IMR-90 (cell line): Measurements from ENCODE around the gene AKT1S1. TPM values are rescaled to one million over a fixed set of nuclear protein-coding genes. Genes with fewer than 3 reads are reported as not detected.

Experiments used
- ATAC-seq: fragments of 200-7000 bp; cut with Tn5 transposase; 2 replicates; pipeline ENCODE4 v1.9.1; 2020; ENCODE audit warnings: low read depth, mild to moderate bottlenecking, moderate library complexity
- BruUV-seq: library from RNA; stranded (reverse); fragments of 400-500 nt; replicated peaks from 2 replicates; lab custom pipeline; 2021; lab: Mats Ljungman, UMichigan
- CTCF ChIA-PET: fragments of 300-600 bp; formaldehyde crosslinking; extraction: SDS; loops from one replicate; lab custom pipeline; 2021; ENCODE audit warnings: antibody characterized with exemption; lab: Yijun Ruan, JAX
- POLR2A ChIA-PET: fragments of 300-600 bp; sonication (Branson Sonifier 250); formaldehyde crosslinking; loops from one replicate; lab custom pipeline; 2022; ENCODE audit warnings: antibody characterized with exemption; ENCODE audit not compliant: unreplicated experiment; lab: Charles Lee
- DNase-seq: peaks from one replicate; pipeline ENCODE4 v3.0.0; 2013
- H2AFZ ChIP-seq: replicated peaks from 2 replicates; pipeline ENCODE3; 2013; ENCODE audit warnings: low read length, mild to moderate bottlenecking; ENCODE audit not compliant: poor library complexity
- H2AK5ac ChIP-seq: 2 replicates; pipeline ENCODE4 v1.6.1; 2013; ENCODE audit warnings: low read depth, low read length, inconsistent platforms
- H2AK9ac ChIP-seq: replicated peaks from 2 replicates; pipeline ENCODE3; 2013; ENCODE audit warnings: mild to moderate bottlenecking, low read depth, low read length, moderate library complexity; ENCODE audit not compliant: poor library complexity
- H2BK120ac ChIP-seq: 2 replicates; pipeline ENCODE4 v1.6.1; 2013; ENCODE audit warnings: low read depth, low read length, inconsistent platforms
- H2BK15ac ChIP-seq: 3 replicates; pipeline ENCODE4 v1.6.1; 2013; ENCODE audit warnings: low read depth, low read length, inconsistent platforms
- H2BK20ac ChIP-seq: 2 replicates; pipeline ENCODE4 v1.6.1; 2013; ENCODE audit warnings: low read depth, mild to moderate bottlenecking, inconsistent platforms, low read length, moderate library complexity
- H2BK5ac ChIP-seq: 2 replicates; pipeline ENCODE4 v1.6.1; 2013; ENCODE audit warnings: mild to moderate bottlenecking, low read depth, low read length, inconsistent platforms; ENCODE audit not compliant: poor library complexity, severe bottlenecking
- H3K14ac ChIP-seq: replicated peaks from 2 replicates; pipeline ENCODE4 v1.6.1; 2013; ENCODE audit warnings: low read depth, low read length, inconsistent platforms
- H3K18ac ChIP-seq: 2 replicates; pipeline ENCODE4 v1.6.1; 2013; ENCODE audit warnings: low read depth, low read length, control low read depth
- H3K23ac ChIP-seq: 2 replicates; pipeline ENCODE4 v1.6.1; 2013; ENCODE audit warnings: low read depth, low read length, inconsistent platforms
- H3K27ac ChIP-seq: 2 replicates; pipeline ENCODE4 v1.5.1; 2013; ENCODE audit warnings: mild to moderate bottlenecking, control low read depth, low read length; ENCODE audit not compliant: insufficient read depth
- H3K27me3 ChIP-seq: 2 replicates; pipeline ENCODE4 v1.6.1; 2013; ENCODE audit warnings: low read length; ENCODE audit not compliant: control insufficient read depth, insufficient read depth
- H3K36me3 ChIP-seq: 2 replicates; pipeline ENCODE4 v1.6.1; 2013; ENCODE audit warnings: low read length, mixed read lengths; ENCODE audit not compliant: control insufficient read depth, insufficient read depth
- H3K4ac ChIP-seq: 2 replicates; pipeline ENCODE4 v1.6.1; 2013; ENCODE audit warnings: low read depth, low read length, inconsistent platforms
- H3K4me1 ChIP-seq: 2 replicates; pipeline ENCODE4 v1.6.1; 2013; ENCODE audit warnings: low read length, mixed read lengths; ENCODE audit not compliant: control insufficient read depth, insufficient read depth
- H3K4me2 ChIP-seq: 2 replicates; pipeline ENCODE4 v1.6.1; 2013; ENCODE audit warnings: low read depth, mild to moderate bottlenecking, control low read depth, low read length, moderate library complexity
- H3K4me3 ChIP-seq: 2 replicates; pipeline ENCODE4 v1.5.1; 2013; ENCODE audit warnings: low read depth, mild to moderate bottlenecking, control low read depth, low read length, moderate library complexity; ENCODE audit not compliant: insufficient read depth
- H3K56ac ChIP-seq: 2 replicates; pipeline ENCODE4 v1.6.1; 2013; ENCODE audit warnings: low read length, inconsistent platforms; ENCODE audit not compliant: insufficient read depth; ENCODE audit errors: extremely low read depth
- H3K79me1 ChIP-seq, 2 experiments: 2 replicates each; pipeline ENCODE4 v1.6.1; 2013; ENCODE audit warnings: low read length in 2 of 2, inconsistent platforms in 1 of 2, low read depth in 1 of 2
- H3K9ac ChIP-seq: 2 replicates; pipeline ENCODE4 v1.6.1; 2013; ENCODE audit warnings: low read depth, low read length, control low read depth
- H3K9me1 ChIP-seq: 2 replicates; pipeline ENCODE4 v1.6.1; 2013; ENCODE audit warnings: low read length, inconsistent platforms; ENCODE audit not compliant: insufficient read depth
- H3K9me3 ChIP-seq: 2 replicates; pipeline ENCODE4 v1.6.1; 2013; ENCODE audit warnings: low read length; ENCODE audit not compliant: control insufficient read depth, insufficient read depth
- H4K20me1 ChIP-seq: 2 replicates; pipeline ENCODE4 v1.6.1; 2013; ENCODE audit warnings: low read length, inconsistent platforms; ENCODE audit not compliant: insufficient read depth
- H4K5ac ChIP-seq: 2 replicates; pipeline ENCODE4 v1.6.1; 2013; ENCODE audit warnings: mild to moderate bottlenecking, low read depth, low read length, control low read depth
- H4K8ac ChIP-seq, 2 experiments: 2 replicates each; pipeline ENCODE4 v1.6.1; 2013; ENCODE audit warnings: low read depth in 2 of 2, low read length in 2 of 2, control low read depth in 1 of 2, inconsistent platforms in 1 of 2
- H4K91ac ChIP-seq: 2 replicates; pipeline ENCODE4 v1.6.1; 2013; ENCODE audit warnings: low read depth, low read length, inconsistent platforms; ENCODE audit not compliant: insufficient read depth
- BHLHE40 ChIP-seq: fragments of 150-350 bp; IDR thresholded peaks from 2 replicates; pipeline ENCODE4 v1.6.1; 2016; ENCODE audit warnings: mild to moderate bottlenecking, low read depth, low read length
- CEBPB ChIP-seq: IDR thresholded peaks from 2 replicates; pipeline ENCODE4 v1.6.1; 2012; ENCODE audit warnings: low read depth, low read length, improper control_type of control experiment
- CHD1 ChIP-seq: IDR thresholded peaks from 2 replicates; pipeline ENCODE4 v1.6.1; 2012; ENCODE audit warnings: low read depth, low read length, improper control_type of control experiment
- ELK1 ChIP-seq: fragments of 150-350 bp; IDR thresholded peaks from 2 replicates; pipeline ENCODE4 v1.6.1; 2016; ENCODE audit warnings: low read depth, mild to moderate bottlenecking, low read length, moderate library complexity, borderline replicate concordance
- FOS ChIP-seq: fragments of 150-350 bp; IDR thresholded peaks from 2 replicates; pipeline ENCODE4 v1.6.1; 2016; ENCODE audit warnings: low read depth, low read length
- MAFK ChIP-seq: IDR thresholded peaks from 2 replicates; pipeline ENCODE4 v1.6.1; 2012; ENCODE audit warnings: low read depth, low read length, improper control_type of control experiment
- MAZ ChIP-seq: IDR thresholded peaks from 2 replicates; pipeline ENCODE4 v1.6.1; 2012; ENCODE audit warnings: low read depth, mild to moderate bottlenecking, low read length, improper control_type of control experiment, moderate library complexity, borderline replicate concordance
- MXI1 ChIP-seq: IDR thresholded peaks from 2 replicates; pipeline ENCODE4 v1.6.1; 2012; ENCODE audit warnings: low read depth, mild to moderate bottlenecking, low read length, moderate library complexity, borderline replicate concordance
- POLR2A ChIP-seq: IDR thresholded peaks from 2 replicates; pipeline ENCODE4 v1.6.1; 2012; ENCODE audit warnings: mild to moderate bottlenecking, low read depth, low read length
- RCOR1 ChIP-seq: IDR thresholded peaks from 2 replicates; pipeline ENCODE4 v1.6.1; 2012; ENCODE audit warnings: mild to moderate bottlenecking, low read length, improper control_type of control experiment; ENCODE audit not compliant: insufficient replicate concordance
- SMC3 ChIP-seq: fragments of 150-350 bp; IDR thresholded peaks from 2 replicates; pipeline ENCODE4 v1.6.1; 2016; ENCODE audit warnings: low read depth, mild to moderate bottlenecking, antibody characterized with exemption, low read length, moderate library complexity
- WGBS, 2 experiments: methylation state at CpG; one replicate each; pipeline versions ENCODE4 v1.1.5 to v1.1.7; 2013; ENCODE audit warnings: missing lambda C conversion rate in 2 of 2; ENCODE audit not compliant: insufficient read length in 1 of 2; ENCODE audit errors: extremely low coverage in 2 of 2; 5-methylcytosine and 5-hydroxymethylcytosine counted together
- dilution Hi-C: fragments of 300-500 bp; cut with HindIII; formaldehyde crosslinking; loops from one replicate; pipeline ENCODE4 v1.14.3; 2018; ENCODE audit warnings: low sequenced_read_pairs; ENCODE audit not compliant: unreplicated experiment
- in situ Hi-C: fragments of 300-500 bp; cut with MboI; formaldehyde crosslinking; loops from 3 replicates; pipeline ENCODE4 v1.14.3; 2019; ENCODE audit warnings: low sequenced_read_pairs, inconsistent platforms, mixed read lengths
- intact Hi-C: fragments of 100-400 bp; cut with micrococcal nuclease; formaldehyde crosslinking; loops from 2 replicates; pipeline ENCODE4 v1.10.0; 2022
- polyA plus RNA-seq, 3 experiments: library from polyadenylated mRNA; depleted of rRNA; stranded (reverse); fragments of >200 nt; gene quantifications; 2 replicates each; pipeline ENCODE4 v1.2.3, GENCODE V29; 2012; ENCODE audit warnings: low replicate concordance in 1 of 3
- total RNA-seq: library from RNA; depleted of rRNA; stranded (reverse); fragments of >200 nt; gene quantifications from 2 replicates; pipeline ENCODE4 v1.2.3, GENCODE V29; 2012

Gene AKT1S1
- total and polyA plus RNA-seq, 2 of the 4 experiments (the other 2 are of a cell fraction) = 3.6 to 54.4 TPM

- Histone ChIP-seq H2AK9ac (no peak overlapping the region), H3K18ac (no peak overlapping the region), H4K8ac (no peak overlapping the region), H3K4me3 (no peak overlapping the region), H3K4me2 (no peak overlapping the region), H3K79me1 (peaks cover 27 to 70% of the 10 kb centered on the region in 2 experiments), H3K9ac (no peak overlapping the region), H2BK120ac (0 out of 2 replicates have a peak overlapping the region, but pooled peaks have one; percentile 0), H3K36me3 (0 out of 2 replicates have a peak, but pooled peaks cover 3% of the 10 kb centered on the region), H3K27ac (no peak overlapping the region), H3K4me1 (peaks cover 16% of the 10 kb centered on the region), H3K56ac (no peak overlapping the region; the same call in 1 of the 2 replicates), H3K9me1 (peaks cover 20% of the 10 kb centered on the region), H4K20me1 (peaks cover 32% of the 10 kb centered on the region), H2BK20ac (no peak overlapping the region), H3K23ac (no peak overlapping the region), H3K14ac (no peak overlapping the region), H3K4ac (no peak overlapping the region), H4K5ac (no peak overlapping the region), H3K9me3 (no peaks in the 10 kb centered on the region), H2BK5ac (peak overlapping the region; percentile 57), H3K27me3 (no peaks in the 10 kb centered on the region), H2AK5ac (peak overlapping the region; percentile 23; the same call in 1 of the 2 replicates), H2AFZ (no peak overlapping the region), H2BK15ac (no peak overlapping the region), H4K91ac (no peak overlapping the region)
- BruUV-seq = no TSS peak
- no peak for TF ChIP-seq RCOR1
- TF ChIP-seq MXI1 = no peak
- no peak for TF ChIP-seq CEBPB
- no peak for TF ChIP-seq CHD1
- no peak for TF ChIP-seq FOS
- TF ChIP-seq ELK1 = no peak
- no peak for TF ChIP-seq SMC3
- TF ChIP-seq MAZ = no peak
- no peak for TF ChIP-seq POLR2A
- no peak for TF ChIP-seq MAFK
- TF ChIP-seq BHLHE40 = no peak
- ChIA-PET POLR2A (no interaction called here), CTCF (interaction anchor here (0.6 to 0.9 kb wide), 2 partner anchors 10 to 375 kb away, joined by 3 read pairs; no protein-coding TSS in a partner anchor)
- intact Hi-C loops = loop anchor here (2.0 kb wide), 1 partner anchor 30 kb away; the partner anchor contains the start of gene MED25
- dilution Hi-C loops = no loop called here
- WGBS, 2 experiments = no CpG with 5 or more reads among the region's 3 CpGs
- in situ Hi-C loops = no loop called here
- DNase-seq (no peak), ATAC-seq (no peak)
Measured at GRCh38 chr19:49848938-49849337, 28.2 kb downstream of the AKT1S1 start.
